Liver (tissue), 9 donors: ENCODE data around the gene PTPRN2. TPM values are rescaled to one million over a fixed set of nuclear protein-coding genes. Genes with fewer than 3 reads are reported as not detected.

Source experiments
- DNase-seq: peaks from one replicate; pipeline ENCODE4 v3.0.0-alpha.2; 2017; ENCODE audit warnings: low spot score
- H3K27ac ChIP-seq, 2 donors: one replicate each; pipeline ENCODE4 v1.7.0; 2013; ENCODE audit warnings: inconsistent platforms in 2 of 2, low read length in 2 of 2, control low read depth in 1 of 2, low read depth in 1 of 2, mild to moderate bottlenecking in 1 of 2
- H3K27me3 ChIP-seq, 4 donors: one replicate each; pipeline versions ENCODE4 v1.6.1 to v1.7.0; 2013; ENCODE audit warnings: low read length in 3 of 4, inconsistent platforms in 1 of 4, mild to moderate bottlenecking in 1 of 4, moderate library complexity in 1 of 4; ENCODE audit not compliant: control insufficient read depth in 4 of 4, insufficient read depth in 4 of 4
- H3K36me3 ChIP-seq, 4 donors: one replicate each; pipeline versions ENCODE4 v1.6.1 to v1.7.0; 2013; ENCODE audit warnings: low read length in 3 of 4, mild to moderate bottlenecking in 3 of 4, low read depth in 1 of 4, moderate library complexity in 1 of 4; ENCODE audit not compliant: control insufficient read depth in 4 of 4, insufficient read depth in 3 of 4
- H3K4me1 ChIP-seq, 4 donors: one replicate each; pipeline versions ENCODE4 v1.6.1 to v1.7.0; 2013; ENCODE audit warnings: low read length in 3 of 4, mild to moderate bottlenecking in 3 of 4, moderate library complexity in 1 of 4; ENCODE audit not compliant: control insufficient read depth in 4 of 4, insufficient read depth in 4 of 4
- H3K4me3 ChIP-seq, 3 donors: one replicate each; pipeline versions ENCODE4 v1.6.1 to v1.7.0; 2013; ENCODE audit warnings: low read length in 3 of 3, control low read depth in 1 of 3, low read depth in 1 of 3, mild to moderate bottlenecking in 1 of 3
- H3K9ac ChIP-seq, 2 donors: one replicate each; pipeline ENCODE4 v1.7.0; 2013; ENCODE audit warnings: low read length in 2 of 2, mild to moderate bottlenecking in 2 of 2, moderate library complexity in 2 of 2, control low read depth in 1 of 2, low read depth in 1 of 2
- H3K9me3 ChIP-seq, 4 donors: one replicate each; pipeline versions ENCODE4 v1.6.1 to v1.7.0; 2013; ENCODE audit warnings: low read length in 3 of 4; ENCODE audit not compliant: control insufficient read depth in 4 of 4
- EGR1 ChIP-seq, 2 donors: IDR thresholded peaks; 2 replicates each; pipeline ENCODE4 v1.6.1; 2016 to 2018; ENCODE audit warnings: antibody characterized with exemption in 2 of 2, low read depth in 2 of 2
- FOXA2 ChIP-seq: IDR thresholded peaks from 2 replicates; pipeline ENCODE4 v1.6.1; 2016; ENCODE audit warnings: antibody characterized with exemption
- GABPA ChIP-seq, 2 donors: IDR thresholded peaks in 1 of 2; conservative IDR thresholded peaks in 1 of 2; 2 replicates each; pipeline ENCODE4 v1.6.1; 2016; ENCODE audit warnings: antibody characterized with exemption in 2 of 2, mild to moderate bottlenecking in 1 of 2, moderate library complexity in 1 of 2
- HNF4A ChIP-seq, 2 donors: conservative IDR thresholded peaks; 2 replicates each; pipeline ENCODE4 v1.6.1; 2016; ENCODE audit warnings: antibody characterized with exemption in 2 of 2, mild to moderate bottlenecking in 2 of 2
- HNF4G ChIP-seq: IDR thresholded peaks from 2 replicates; pipeline ENCODE4 v1.6.1; 2016; ENCODE audit warnings: antibody characterized with exemption
- JUND ChIP-seq, 2 donors: IDR thresholded peaks; 2 replicates each; pipeline ENCODE4 v1.6.1; 2016; ENCODE audit warnings: antibody characterized with exemption in 2 of 2
- MAX ChIP-seq: IDR thresholded peaks from 2 replicates; pipeline ENCODE4 v1.6.1; 2016; ENCODE audit warnings: antibody characterized with exemption
- NR2F2 ChIP-seq: IDR thresholded peaks from 2 replicates; pipeline ENCODE4 v1.6.1; 2016; ENCODE audit warnings: antibody characterized with exemption
- RAD21 ChIP-seq, 2 donors: IDR thresholded peaks; 2 replicates each; pipeline ENCODE4 v1.6.1; 2016; ENCODE audit warnings: antibody characterized with exemption in 2 of 2, mild to moderate bottlenecking in 2 of 2
- RXRA ChIP-seq, 2 donors: IDR thresholded peaks; 2 replicates each; pipeline ENCODE4 v1.6.1; 2017 to 2018; ENCODE audit warnings: antibody characterized with exemption in 2 of 2, mild to moderate bottlenecking in 1 of 2
- SP1 ChIP-seq: IDR thresholded peaks from 2 replicates; pipeline ENCODE4 v1.6.1; 2018; ENCODE audit warnings: antibody characterized with exemption, mild to moderate bottlenecking
- YY1 ChIP-seq: IDR thresholded peaks from 2 replicates; pipeline ENCODE4 v1.6.1; 2016; ENCODE audit warnings: antibody characterized with exemption, mild to moderate bottlenecking
- WGBS: extraction: QIAGEN DNeasy Blood & Tissue Kit; methylation state at CpG from one replicate; pipeline ENCODE4 v1.1.7; 2013; 5-methylcytosine and 5-hydroxymethylcytosine counted together
- polyA plus RNA-seq, 2 donors: library from polyadenylated mRNA; stranded (reverse) in 1 of 2; unstranded in 1 of 2; fragments of 200-250 nt in 1 of 2; fragments of >200 nt in 1 of 2; fragmentation: Nextera tagmentation in 1 of 2; extraction: Ambion mirVana in 1 of 2; gene quantifications; one replicate each; pipeline versions ENCODE4 v1.2.1 to v1.2.3, GENCODE V29; 2013 to 2015
- total RNA-seq, 2 donors: library from RNA; depleted of rRNA; stranded (reverse); fragments of >200 nt; gene quantifications; one replicate each; pipeline ENCODE4 v1.2.3, GENCODE V29; 2014
- TF ChIP-seq, protein P1 (sequence below): IDR thresholded peaks from 2 replicates; pipeline ENCODE4 v1.6.1; 2016; ENCODE audit warnings: antibody characterized with exemption, mild to moderate bottlenecking
- TF ChIP-seq, protein P2 (sequence below): fragments of 150-350 bp; IDR thresholded peaks from 2 replicates; pipeline ENCODE4 v1.5.1; 2017; ENCODE audit warnings: improper control_type of control experiment, low read depth, low read length; ENCODE audit not compliant: missing input control
- TF ChIP-seq, protein P3 (sequence below): IDR thresholded peaks from 2 replicates; pipeline ENCODE4 v1.6.1; 2016; ENCODE audit warnings: antibody characterized with exemption
- donor health status: healthy.
- donor health status: healthy.
- donor health status: healthy.
- donor health status: healthy.
- donor health status: healthy.

Gene PTPRN2
- total and polyA plus RNA-seq, 4 donors = 0.75 to 1.9 (median 1.1) TPM

- TF ChIP-seq, protein P1, sequence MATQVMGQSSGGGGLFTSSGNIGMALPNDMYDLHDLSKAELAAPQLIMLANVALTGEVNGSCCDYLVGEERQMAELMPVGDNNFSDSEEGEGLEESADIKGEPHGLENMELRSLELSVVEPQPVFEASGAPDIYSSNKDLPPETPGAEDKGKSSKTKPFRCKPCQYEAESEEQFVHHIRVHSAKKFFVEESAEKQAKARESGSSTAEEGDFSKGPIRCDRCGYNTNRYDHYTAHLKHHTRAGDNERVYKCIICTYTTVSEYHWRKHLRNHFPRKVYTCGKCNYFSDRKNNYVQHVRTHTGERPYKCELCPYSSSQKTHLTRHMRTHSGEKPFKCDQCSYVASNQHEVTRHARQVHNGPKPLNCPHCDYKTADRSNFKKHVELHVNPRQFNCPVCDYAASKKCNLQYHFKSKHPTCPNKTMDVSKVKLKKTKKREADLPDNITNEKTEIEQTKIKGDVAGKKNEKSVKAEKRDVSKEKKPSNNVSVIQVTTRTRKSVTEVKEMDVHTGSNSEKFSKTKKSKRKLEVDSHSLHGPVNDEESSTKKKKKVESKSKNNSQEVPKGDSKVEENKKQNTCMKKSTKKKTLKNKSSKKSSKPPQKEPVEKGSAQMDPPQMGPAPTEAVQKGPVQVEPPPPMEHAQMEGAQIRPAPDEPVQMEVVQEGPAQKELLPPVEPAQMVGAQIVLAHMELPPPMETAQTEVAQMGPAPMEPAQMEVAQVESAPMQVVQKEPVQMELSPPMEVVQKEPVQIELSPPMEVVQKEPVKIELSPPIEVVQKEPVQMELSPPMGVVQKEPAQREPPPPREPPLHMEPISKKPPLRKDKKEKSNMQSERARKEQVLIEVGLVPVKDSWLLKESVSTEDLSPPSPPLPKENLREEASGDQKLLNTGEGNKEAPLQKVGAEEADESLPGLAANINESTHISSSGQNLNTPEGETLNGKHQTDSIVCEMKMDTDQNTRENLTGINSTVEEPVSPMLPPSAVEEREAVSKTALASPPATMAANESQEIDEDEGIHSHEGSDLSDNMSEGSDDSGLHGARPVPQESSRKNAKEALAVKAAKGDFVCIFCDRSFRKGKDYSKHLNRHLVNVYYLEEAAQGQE = no peak
- TF ChIP-seq JUND (IDR thresholded peaks at IDR 0.05) = no peak
- no peak for TF ChIP-seq GABPA (IDR thresholded peaks at IDR 0.05 in 1 of 2, conservative IDR thresholded peaks at IDR 0.05 in 1 of 2)
- TF ChIP-seq SP1 = no peak
- no peak for TF ChIP-seq HNF4G
- TF ChIP-seq, protein P2, sequence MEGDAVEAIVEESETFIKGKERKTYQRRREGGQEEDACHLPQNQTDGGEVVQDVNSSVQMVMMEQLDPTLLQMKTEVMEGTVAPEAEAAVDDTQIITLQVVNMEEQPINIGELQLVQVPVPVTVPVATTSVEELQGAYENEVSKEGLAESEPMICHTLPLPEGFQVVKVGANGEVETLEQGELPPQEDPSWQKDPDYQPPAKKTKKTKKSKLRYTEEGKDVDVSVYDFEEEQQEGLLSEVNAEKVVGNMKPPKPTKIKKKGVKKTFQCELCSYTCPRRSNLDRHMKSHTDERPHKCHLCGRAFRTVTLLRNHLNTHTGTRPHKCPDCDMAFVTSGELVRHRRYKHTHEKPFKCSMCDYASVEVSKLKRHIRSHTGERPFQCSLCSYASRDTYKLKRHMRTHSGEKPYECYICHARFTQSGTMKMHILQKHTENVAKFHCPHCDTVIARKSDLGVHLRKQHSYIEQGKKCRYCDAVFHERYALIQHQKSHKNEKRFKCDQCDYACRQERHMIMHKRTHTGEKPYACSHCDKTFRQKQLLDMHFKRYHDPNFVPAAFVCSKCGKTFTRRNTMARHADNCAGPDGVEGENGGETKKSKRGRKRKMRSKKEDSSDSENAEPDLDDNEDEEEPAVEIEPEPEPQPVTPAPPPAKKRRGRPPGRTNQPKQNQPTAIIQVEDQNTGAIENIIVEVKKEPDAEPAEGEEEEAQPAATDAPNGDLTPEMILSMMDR = no peak
- TF ChIP-seq RAD21 (IDR thresholded peaks at IDR 0.05) = no peak
- no peak for TF ChIP-seq EGR1 (IDR thresholded peaks at IDR 0.05; ENCODE audit: low read depth in 2 of 2)
Observed at GRCh38 chr7:158067931-158068482, 519.6 kb downstream of the PTPRN2 start (continued).

- no peaks in the 10 kb centered on the region for H3K27me3 ChIP-seq
- no peak overlapping the region for H3K4me3 ChIP-seq
- H3K27ac ChIP-seq = no peak overlapping the region
- no peaks in the 10 kb centered on the region for H3K4me1 ChIP-seq
- H3K9me3 ChIP-seq = no peaks in the 10 kb centered on the region
- no peak overlapping the region for H3K9ac ChIP-seq
- DNase-seq = no peak
- WGBS = 86% methylated on average over 28 of the region's 28 CpGs
- no peaks in the 10 kb centered on the region for H3K36me3 ChIP-seq
- TF ChIP-seq, protein P1 = no peak
- TF ChIP-seq YY1 = no peak
Observed at GRCh38 chr7:158067219-158067930, 520.2 kb downstream of the PTPRN2 start.

DNA sequence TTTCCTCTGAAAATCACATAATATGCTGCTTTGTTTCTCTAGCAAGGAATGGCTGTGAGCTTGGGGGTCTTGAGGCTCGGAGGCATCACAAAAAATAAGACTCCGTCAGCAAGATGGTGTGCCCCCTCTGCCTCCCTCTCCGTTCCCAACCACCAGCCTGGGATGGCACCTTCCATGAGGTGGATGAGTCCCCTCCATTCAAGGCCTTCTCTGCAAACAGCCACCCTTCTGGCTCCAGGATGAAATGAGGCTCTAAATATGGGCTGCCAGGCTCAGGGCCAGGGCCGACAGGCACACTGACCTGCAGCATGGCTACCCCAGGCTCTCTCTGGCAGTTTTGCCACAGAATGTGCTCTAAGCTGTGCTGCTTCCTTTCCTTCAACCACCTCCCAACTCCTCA lies 521.5 kb downstream of the PTPRN2 start:
- DNase-seq = no peak
- Histone ChIP-seq H3K9ac (no peak overlapping the region), H3K4me1 (no peaks in the 10 kb centered on the region), H3K27me3 (no peaks in the 10 kb centered on the region), H3K4me3 (no peak overlapping the region), H3K36me3 (no peaks in the 10 kb centered on the region), H3K27ac (no peak overlapping the region), H3K9me3 (no peaks in the 10 kb centered on the region)
- 89% methylated on average over 4 of the region's 4 CpGs for WGBS
- TF ChIP-seq HNF4G = no peak
- TF ChIP-seq GABPA (IDR thresholded peaks at IDR 0.05 in 1 of 2, conservative IDR thresholded peaks at IDR 0.05 in 1 of 2) = no peak
- TF ChIP-seq YY1 = no peak
- TF ChIP-seq MAX = no peak
- no peak for TF ChIP-seq EGR1 (IDR thresholded peaks at IDR 0.05; ENCODE audit: low read depth in 2 of 2)
- TF ChIP-seq, protein P2 = no peak
- no peak for TF ChIP-seq RXRA (IDR thresholded peaks at IDR 0.05)
- TF ChIP-seq, protein P3, sequence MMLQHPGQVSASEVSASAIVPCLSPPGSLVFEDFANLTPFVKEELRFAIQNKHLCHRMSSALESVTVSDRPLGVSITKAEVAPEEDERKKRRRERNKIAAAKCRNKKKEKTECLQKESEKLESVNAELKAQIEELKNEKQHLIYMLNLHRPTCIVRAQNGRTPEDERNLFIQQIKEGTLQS = no peak
- TF ChIP-seq HNF4A (conservative IDR thresholded peaks at IDR 0.05) = no peak
- TF ChIP-seq JUND (IDR thresholded peaks at IDR 0.05) = no peak
- no peak for TF ChIP-seq FOXA2
- TF ChIP-seq NR2F2 = no peak
